HL-60 (cell line): ENCODE measurements around the gene TTC4.

Experiments used
- CTCF ChIP-seq: IDR thresholded peaks from one replicate; pipeline ENCODE4 v1.5.1; 2011; ENCODE audit warnings: low read length, control low read depth, inconsistent platforms; ENCODE audit not compliant: insufficient read depth
- GABPA ChIP-seq: IDR thresholded peaks from 2 replicates; pipeline ENCODE4 v1.6.1; 2012; ENCODE audit warnings: low read depth
- POLR2AphosphoS5 ChIP-seq: IDR thresholded peaks from 2 replicates; pipeline ENCODE4 v1.6.1; 2012; ENCODE audit warnings: low read depth
- REST ChIP-seq: IDR thresholded peaks from 2 replicates; pipeline ENCODE4 v1.6.1; 2012; ENCODE audit warnings: low read depth; ENCODE audit not compliant: insufficient replicate concordance
- SPI1 ChIP-seq: IDR thresholded peaks from 2 replicates; pipeline ENCODE4 v1.6.1; 2012; ENCODE audit warnings: low read depth, mild to moderate bottlenecking, borderline replicate concordance

GRCh38 chr1:54681358-54681757 lies 34.3 kb upstream of the TTC4 start:
- TF ChIP-seq CTCF (no peak), POLR2AphosphoS5 (no peak), SPI1 (no peak), GABPA (no peak), REST (no peak)
